K562 (cell line): ENCODE results near the gene NUCKS1. TPM values are rescaled to one million over a fixed set of nuclear protein-coding genes. Genes with fewer than 3 reads are reported as not detected.

Experiments
- ATAC-seq: fragments of 200-7000 bp; cut with Tn5 transposase; 3 replicates; pipeline ENCODE4 v1.9.1; 2020; ENCODE audit warnings: moderate library complexity
- BruUV-seq: library from RNA; stranded (reverse); fragments of 400-500 nt; replicated peaks from 2 replicates; lab custom pipeline; 2021; lab: Mats Ljungman, UMichigan
- CTCF ChIA-PET: fragments of 300-600 bp; formaldehyde crosslinking; extraction: SDS; loops from one replicate; lab custom pipeline; 2021; ENCODE audit warnings: low intra/inter-chr PET ratio; lab: Yijun Ruan, JAX
- POLR2A ChIA-PET: fragments of 300-600, 350-650 bp; sonication (Branson Sonifier 250); formaldehyde crosslinking; extraction: SDS; loops from one replicate; lab custom pipeline; 2021; ENCODE audit warnings: antibody characterized with exemption, inconsistent platforms; lab: Yijun Ruan, JAX
- DNase-seq, 4 experiments: peaks; one replicate each; pipeline versions ENCODE4 v3.0.0 to v3.0.0-alpha.2; 2011 to 2018; ENCODE audit warnings: low spot score in 3 of 4, mixed read lengths in 3 of 4; ENCODE audit errors: extremely low read depth in 1 of 4
- FAIRE-seq: peaks from 2 replicates; lab custom pipeline; 2011; peaks lifted over from hg19 to GRCh38; lab: Jason Lieb, UNC
- H2AFZ ChIP-seq: 2 replicates; pipeline ENCODE4 v1.6.0; 2011; ENCODE audit warnings: low read depth, low read length, control low read depth, inconsistent platforms
- H3K27ac ChIP-seq: fragments of 200-600 bp; 3 replicates; pipeline ENCODE4 v1.8.0; 2011; ENCODE audit warnings: low read depth, mild to moderate bottlenecking, control low read depth, inconsistent platforms, low read length, moderate library complexity, mixed read lengths; ENCODE audit errors: extremely low read depth
- H3K27me3 ChIP-seq, 2 experiments: fragments of 300-600 bp in 1 of 2; 2 replicates in 1 of 2; 3 replicates in 1 of 2; pipeline versions ENCODE4 v1.6.0 to v1.8.0; 2011; ENCODE audit warnings: inconsistent platforms in 2 of 2, low read length in 2 of 2, mild to moderate bottlenecking in 1 of 2, mixed read lengths in 1 of 2, moderate library complexity in 1 of 2; ENCODE audit not compliant: control insufficient read depth in 2 of 2, insufficient read depth in 2 of 2
- H3K36me3 ChIP-seq: fragments of 300-600 bp; 3 replicates; pipeline ENCODE4 v1.8.0; 2011; ENCODE audit warnings: mild to moderate bottlenecking, low read length, inconsistent platforms; ENCODE audit not compliant: control insufficient read depth, insufficient read depth
- H3K4me1 ChIP-seq, 2 experiments: fragments of 200-600 bp in 1 of 2; replicated peaks in 1 of 2; 2 replicates in 1 of 2; 3 replicates in 1 of 2; pipeline versions ENCODE4 v1.5.1 to v1.8.0; 2011; ENCODE audit warnings: inconsistent platforms in 2 of 2, low read length in 2 of 2, mild to moderate bottlenecking in 1 of 2, mixed read lengths in 1 of 2, moderate library complexity in 1 of 2; ENCODE audit not compliant: control insufficient read depth in 2 of 2, insufficient read depth in 2 of 2
- H3K4me2 ChIP-seq: 2 replicates; pipeline ENCODE4 v1.6.1; 2011; ENCODE audit warnings: low read length, control low read depth, inconsistent platforms, mixed read lengths; ENCODE audit not compliant: insufficient read depth
- H3K4me3 ChIP-seq: fragments of 200-600 bp; sonication (generic), shearing (Covaris generic); 2 replicates; pipeline ENCODE4 v1.5.1; 2016; ENCODE audit warnings: control low read depth, inconsistent platforms
- H3K79me2 ChIP-seq: fragments of 200-600 bp; 3 replicates; pipeline ENCODE4 v1.8.0; 2011; ENCODE audit warnings: low read length, inconsistent platforms; ENCODE audit not compliant: control insufficient read depth, insufficient read depth
- H3K9ac ChIP-seq, 2 experiments: 2 replicates each; pipeline versions ENCODE4 v1.6.0 to v1.6.1; 2011; ENCODE audit warnings: low read depth in 2 of 2, low read length in 2 of 2, control low read depth in 1 of 2, inconsistent platforms in 1 of 2, mild to moderate bottlenecking in 1 of 2, mixed read lengths in 1 of 2; ENCODE audit not compliant: insufficient read depth in 1 of 2
- H3K9me1 ChIP-seq: one replicate; pipeline ENCODE4 v1.6.0; 2011; ENCODE audit warnings: inconsistent platforms, mild to moderate bottlenecking, low read length, moderate library complexity; ENCODE audit not compliant: control insufficient read depth, insufficient read depth
- H3K9me3 ChIP-seq: replicated peaks from 2 replicates; pipeline ENCODE4 v1.5.1; 2011; ENCODE audit warnings: low read depth, low read length, inconsistent platforms; ENCODE audit not compliant: control insufficient read depth, insufficient read depth
- H4K20me1 ChIP-seq: replicated peaks from 2 replicates; pipeline ENCODE4 v1.6.1; 2011; ENCODE audit warnings: low read length, inconsistent platforms, mixed read lengths; ENCODE audit not compliant: control insufficient read depth, insufficient read depth
- E2F8 ChIP-seq: fragments of 450-650 bp; IDR thresholded peaks from 2 replicates; pipeline ENCODE4 v1.7.1; 2018; ENCODE audit warnings: mild to moderate bottlenecking, low read depth; ENCODE audit not compliant: partially characterized antibody
- ELK1 ChIP-seq: sonication (generic); formaldehyde crosslinking; IDR thresholded peaks from 2 replicates; pipeline ENCODE4 v1.8.1; 2022; ENCODE audit warnings: missing genetic modification reagents
- ETS1 ChIP-seq: conservative IDR thresholded peaks from 2 replicates; pipeline ENCODE4 v1.6.1; 2011; ENCODE audit warnings: low read depth, mild to moderate bottlenecking, low read length; ENCODE audit not compliant: control insufficient read depth
- MCM2 ChIP-seq: fragments of 450-650 bp; IDR thresholded peaks from 2 replicates; pipeline ENCODE4 v1.6.1; 2017; ENCODE audit warnings: low read depth, mild to moderate bottlenecking
- MLLT1 ChIP-seq, 2 experiments: fragments of 450-650 bp; IDR thresholded peaks; 2 replicates each; pipeline ENCODE4 v1.6.1; 2016
- OTX1 ChIP-seq: fragments of 450-650 bp; formaldehyde crosslinking; IDR thresholded peaks from 2 replicates; pipeline ENCODE4 v1.4.0; 2022; ENCODE audit warnings: mild to moderate bottlenecking
- ZBTB43 ChIP-seq: sonication (generic); formaldehyde crosslinking; IDR thresholded peaks from 2 replicates; pipeline ENCODE4 v1.8.0; 2023; ENCODE audit warnings: mild to moderate bottlenecking, missing genetic modification reagents
- ZNF655 ChIP-seq: fragments of 250-450 bp; sonication (Bioruptor Pico); IDR thresholded peaks from 2 replicates; pipeline ENCODE4 v1.5.0; 2021
- WGBS: fragments of 100-300 bp; shearing (Covaris generic); methylation state at CpG from one replicate; pipeline ENCODE4 v1.1.6; 2016; ENCODE audit warnings: low coverage, mixed read lengths; ENCODE audit not compliant: insufficient coverage; ENCODE audit errors: missing lambda C conversion rate; 5-methylcytosine and 5-hydroxymethylcytosine counted together
- in situ Hi-C: fragments of 300-500 bp; cut with MboI; formaldehyde crosslinking; loops from 4 replicates; pipeline ENCODE4 v1.15.0; 2018; ENCODE audit warnings: inconsistent platforms, mixed read lengths
- intact Hi-C: fragments of 100-400 bp; cut with micrococcal nuclease; formaldehyde crosslinking; loops from 2 replicates; pipeline ENCODE4 v1.14.2; 2022
- polyA plus RNA-seq, 8 experiments: library from polyadenylated mRNA; depleted of rRNA in 4 of 8; stranded (reverse) in 5 of 8; unstranded in 3 of 8; fragments of >200 nt; fragmentation: Nextera tagmentation in 2 of 8; fragmentation: Illumina TruSeq in 1 of 8; extraction: Ambion mirVana in 2 of 8; extraction: Trizol in 1 of 8; gene quantifications; 2 replicates each; pipeline versions ENCODE4 v1.2.1 to v1.2.3, GENCODE V29; 2011 to 2014; ENCODE audit warnings: inconsistent platforms in 1 of 8, missing spikeins in 1 of 8
- total RNA-seq, 7 experiments: library from RNA; depleted of rRNA in 6 of 7; stranded (reverse); fragments of >200 nt in 6 of 7; fragmentation: Illumina TruSeq in 2 of 7; extraction: Trizol in 2 of 7; gene quantifications; 2 replicates each; pipeline versions ENCODE4 v1.2.1 to v1.2.3, GENCODE V29; 2011 to 2021; ENCODE audit warnings: low replicate concordance in 1 of 7

Gene NUCKS1
- total and polyA plus RNA-seq, 9 of the 15 experiments (the other 6 are each of a cell fraction or from before 2014, with no cell fraction given): 66.7 to 244 (median 149) TPM

- POLR2A ChIA-PET: interaction anchor here (0.5 to 2.2 kb wide), 25 partner anchors 11 to 791 kb away, joined by 3 to 44 read pairs (median 4); partner anchors contain the start of gene RAB29
- BruUV-seq: no TSS peak
- TF ChIP-seq ETS1 (peak; percentile 43; the same call in 1 of the 2 replicates), MCM2 (no peak), ZNF655 (CRISPR knock-in tag) (no peak), OTX1 (CRISPR knock-in tag) (peak; percentile 90; the same call in 1 of the 2 replicates), ELK1 (CRISPR knock-in tag) (no peak), E2F8 (peak; percentile 67), ZBTB43 (CRISPR knock-in tag) (0 out of 2 replicates have a peak, but pooled peaks have one; percentile 43), MLLT1 (IDR thresholded peaks at IDR 0.05) (no peak)
These were observed 496 bp downstream of the NUCKS1 start for GRCh38 chr1:205749234-205750137.

More at GRCh38 chr1:205749234-205750137, 496 bp downstream of the NUCKS1 start:
- in situ Hi-C loops: no loop called here
- FAIRE-seq: peak; percentile 46
- Histone ChIP-seq H3K9me1 (no peaks in the 10 kb centered on the region), H3K9me3 (no peaks in the 10 kb centered on the region), H3K4me2 (peak overlapping the region; percentile 99), H3K27ac (peak overlapping the region; percentile 96), H2AFZ (peak overlapping the region; percentile 71), H3K4me1 (peaks cover 8 to 29% of the 10 kb centered on the region in 2 experiments; a peak in 4 of 5 replicates), H3K27me3 (no peaks in the 10 kb centered on the region), H4K20me1 (peaks cover 36% of the 10 kb centered on the region), H3K4me3 (peak overlapping the region; percentile 71), H3K36me3 (peaks cover 40% of the 10 kb centered on the region; the same call in 2 of the 3 replicates), H3K79me2 (peaks cover 54% of the 10 kb centered on the region), H3K9ac (peak overlapping the region; percentile 90 to 97)
- DNase-seq: peak; percentile 97 to 98 (median 98)
- intact Hi-C loops: loop anchor here (1.0 kb wide), 1 partner anchor 64 kb away; the partner anchor contains the start of gene SLC41A1
- CTCF ChIA-PET: no interaction called here
- ATAC-seq: peak; percentile 89
- WGBS: under 1% methylated on average over 42 of the region's 81 CpGs
